Endothelial cell of umbilical vein (primary cell): ENCODE measurements around the gene RHOBTB1. TPM values are rescaled to one million over a fixed set of nuclear protein-coding genes. Genes with fewer than 3 reads are reported as not detected.

Experiments used
- BruUV-seq: library from RNA; stranded (reverse); fragments of 400-500 nt; replicated peaks from 2 replicates; lab custom pipeline; 2021; lab: Mats Ljungman, UMichigan
- CTCF ChIA-PET: fragments of 300-600, 350-600 bp; sonication (Branson Sonifier 250); formaldehyde crosslinking; loops from one replicate; lab custom pipeline; 2021; ENCODE audit warnings: antibody characterized with exemption, inconsistent platforms; lab: Charles Lee
- POLR2A ChIA-PET: fragments of 300-600, 350-600 bp; sonication (Branson Sonifier 250); formaldehyde crosslinking; loops from one replicate; lab custom pipeline; 2021; ENCODE audit warnings: antibody characterized with exemption, inconsistent platforms; lab: Charles Lee
- DNase-seq: peaks from one replicate; pipeline ENCODE4 v3.0.0-alpha.2; 2011; ENCODE audit warnings: low read depth, low spot score
- FAIRE-seq: peaks from 2 replicates; lab custom pipeline; 2011; peaks lifted over from hg19 to GRCh38; lab: Jason Lieb, UNC
- H2AFZ ChIP-seq: 2 replicates; pipeline ENCODE4 v1.6.0; 2012; ENCODE audit warnings: low read depth, low read length, control low read depth, inconsistent platforms
- H3K27ac ChIP-seq: 2 replicates; pipeline ENCODE4 v1.5.1; 2011; ENCODE audit warnings: low read depth, mild to moderate bottlenecking, control low read depth, low read length, moderate library complexity; ENCODE audit not compliant: insufficient read depth
- H3K27me3 ChIP-seq, 2 experiments: 2 replicates each; pipeline versions ENCODE4 v1.6.0 to v1.6.1; 2011; ENCODE audit warnings: low read length in 2 of 2, mixed read lengths in 1 of 2; ENCODE audit not compliant: control insufficient read depth in 2 of 2, insufficient read depth in 2 of 2
- H3K36me3 ChIP-seq, 2 experiments: 2 replicates in 1 of 2; 3 replicates in 1 of 2; pipeline ENCODE4 v1.5.1; 2011; ENCODE audit warnings: low read length in 2 of 2, mild to moderate bottlenecking in 1 of 2, moderate library complexity in 1 of 2; ENCODE audit not compliant: control insufficient read depth in 2 of 2, insufficient read depth in 2 of 2; ENCODE audit errors: extremely low read depth in 1 of 2
- H3K4me1 ChIP-seq: 3 replicates; pipeline ENCODE4 v1.5.1; 2011; ENCODE audit warnings: mild to moderate bottlenecking, low read length; ENCODE audit not compliant: control insufficient read depth, insufficient read depth; ENCODE audit errors: extremely low read depth
- H3K4me2 ChIP-seq: 2 replicates; pipeline ENCODE4 v1.6.1; 2011; ENCODE audit warnings: low read length, control low read depth, mixed read lengths; ENCODE audit not compliant: insufficient read depth
- H3K4me3 ChIP-seq, 3 experiments: fragments of 200-600 bp in 1 of 3; sonication (generic), shearing (Covaris generic) in 1 of 3; replicated peaks in 1 of 3; 2 replicates each; pipeline ENCODE4 v1.5.1; 2011 to 2016; ENCODE audit warnings: control low read depth in 3 of 3, low read length in 3 of 3, mild to moderate bottlenecking in 2 of 3, inconsistent platforms in 1 of 3, low read depth in 1 of 3, moderate library complexity in 1 of 3; ENCODE audit not compliant: insufficient read depth in 1 of 3
- H3K79me2 ChIP-seq: 2 replicates; pipeline ENCODE4 v1.6.0; 2012; ENCODE audit warnings: low read length, inconsistent platforms; ENCODE audit not compliant: control insufficient read depth, insufficient read depth
- H3K9ac ChIP-seq: replicated peaks from 2 replicates; pipeline ENCODE3; 2011; ENCODE audit warnings: low read length, control low read depth; ENCODE audit not compliant: insufficient read depth; ENCODE audit errors: extremely low read depth
- H3K9me1 ChIP-seq: replicated peaks from 3 replicates; pipeline ENCODE4 v1.6.0; 2011; ENCODE audit warnings: mild to moderate bottlenecking, low read length; ENCODE audit not compliant: control insufficient read depth, insufficient read depth; ENCODE audit errors: extremely low read depth
- H3K9me3 ChIP-seq: replicated peaks from 2 replicates; pipeline ENCODE4 v1.5.1; 2012; ENCODE audit warnings: low read length, inconsistent platforms; ENCODE audit not compliant: control insufficient read depth, insufficient read depth
- H4K20me1 ChIP-seq: replicated peaks from 2 replicates; pipeline ENCODE3; 2011; ENCODE audit warnings: mild to moderate bottlenecking, low read length; ENCODE audit not compliant: control insufficient read depth, insufficient read depth; ENCODE audit errors: extremely low read depth
- EZH2 ChIP-seq: IDR thresholded peaks from 2 replicates; pipeline ENCODE4 v1.6.1; 2012; ENCODE audit warnings: borderline replicate concordance, low read depth, mild to moderate bottlenecking, moderate library complexity, low read length, inconsistent platforms; ENCODE audit not compliant: severe bottlenecking
- FOS ChIP-seq: IDR thresholded peaks from 2 replicates; pipeline ENCODE4 v1.6.1; 2011; ENCODE audit warnings: mild to moderate bottlenecking, low read length, moderate library complexity, borderline replicate concordance; ENCODE audit not compliant: insufficient read depth
- GATA2 ChIP-seq: IDR thresholded peaks from 2 replicates; pipeline ENCODE4 v1.7.0; 2011; ENCODE audit warnings: low read depth, mild to moderate bottlenecking, moderate library complexity, mixed read lengths, low read length; ENCODE audit not compliant: insufficient read length, insufficient read depth
- JUN ChIP-seq: IDR thresholded peaks from 2 replicates; pipeline ENCODE4 v1.6.1; 2011; ENCODE audit warnings: borderline replicate concordance, low read depth; ENCODE audit not compliant: insufficient read length, insufficient read depth
- MYC ChIP-seq: IDR thresholded peaks from one replicate; pipeline ENCODE4 v1.6.1; 2011; ENCODE audit warnings: mild to moderate bottlenecking, low read depth, low read length
- POLR2A ChIP-seq: IDR thresholded peaks from 2 replicates; pipeline ENCODE4 v1.6.1; 2012; ENCODE audit warnings: low read depth, mild to moderate bottlenecking, control low read depth, low read length
- POLR2AphosphoS5 ChIP-seq: IDR thresholded peaks from 2 replicates; pipeline ENCODE4 v1.6.1; 2012; ENCODE audit warnings: low read depth, mild to moderate bottlenecking, control low read depth, low read length, moderate library complexity; ENCODE audit not compliant: insufficient read depth
- dilution Hi-C: fragments of 300-500 bp; cut with MboI; formaldehyde crosslinking; loops from one replicate; pipeline ENCODE4 v1.15.0; 2019; ENCODE audit warnings: low sequenced_read_pairs; ENCODE audit not compliant: extremely low pct_ligation_motif_present
- intact Hi-C: fragments of 100-400 bp; cut with micrococcal nuclease; formaldehyde crosslinking; loops from one replicate; pipeline ENCODE4 v1.10.0; 2022
- polyA plus RNA-seq, 4 experiments: library from polyadenylated mRNA; depleted of rRNA in 3 of 4; stranded (reverse) in 3 of 4; unstranded in 1 of 4; fragments of >200 nt; gene quantifications; 2 replicates each; pipeline versions ENCODE4 v1.2.1 to v1.2.3, GENCODE V29; 2011 to 2012; ENCODE audit warnings: missing spikeins in 1 of 4
- total RNA-seq: library from RNA; stranded (reverse); gene quantifications from 2 replicates; pipeline ENCODE4 v1.2.3, GENCODE V29; 2021
- TF ChIP-seq, protein P1 (sequence below), 2 donors: IDR thresholded peaks; 1 replicate in 1 of 2; 2 replicates in 1 of 2; pipeline ENCODE4 v1.5.1; 2011; ENCODE audit warnings: low read length in 2 of 2, mild to moderate bottlenecking in 2 of 2, moderate library complexity in 2 of 2, control low read depth in 1 of 2, inconsistent platforms in 1 of 2, low read depth in 1 of 2; ENCODE audit not compliant: insufficient read depth in 1 of 2; ENCODE audit errors: extremely low read depth in 1 of 2
- TF ChIP-seq, protein P2 (sequence below): IDR thresholded peaks from 2 replicates; pipeline ENCODE4 v1.6.1; 2011; ENCODE audit not compliant: insufficient read depth, insufficient read length

RHOBTB1 gene
- total and polyA plus RNA-seq, 2 donors (not counting 3 experiments of a cell fraction or from before 2014, with no cell fraction given): 21.2 to 31.0 TPM

DNA sequence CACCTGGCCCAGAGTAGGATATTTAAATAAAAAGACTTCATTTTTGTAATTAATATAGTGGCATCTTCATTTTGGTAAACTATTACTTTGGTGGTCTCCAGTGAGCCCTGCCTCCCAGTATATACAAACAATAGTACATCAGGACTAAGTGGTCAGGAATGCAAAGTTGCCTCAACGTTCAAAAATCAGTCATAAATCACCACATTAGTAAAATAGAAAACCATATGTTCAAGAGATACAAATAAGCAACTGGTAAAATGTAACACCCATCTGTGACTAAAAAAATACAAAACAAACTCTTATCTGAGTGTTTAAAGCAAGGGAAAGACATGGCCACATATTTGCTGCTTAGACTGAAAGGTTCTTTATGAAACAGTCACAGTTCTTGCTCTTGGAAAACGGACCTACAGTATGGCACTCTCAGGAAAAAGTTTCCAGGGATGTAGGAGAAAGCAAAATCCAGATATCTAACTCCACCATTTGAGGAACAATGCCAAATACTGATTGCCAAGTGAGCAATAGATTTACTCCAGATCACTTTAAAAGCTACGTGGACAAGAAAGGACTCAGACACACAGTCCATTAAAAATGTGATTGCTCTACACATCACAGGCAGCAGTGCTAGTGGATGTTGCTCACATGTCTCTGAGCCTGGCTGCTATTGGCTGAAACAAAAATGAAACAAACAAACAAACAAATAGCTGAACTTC is 15.1 kb upstream of the RHOBTB1 start:
- Histone ChIP-seq H3K27ac (no peak overlapping the region), H3K9ac (no peak overlapping the region), H3K4me2 (no peak overlapping the region), H3K4me3 (no peak overlapping the region), H3K9me3 (no peaks in the 10 kb centered on the region), H3K4me1 (peaks cover 19% of the 10 kb centered on the region), H2AFZ (no peak overlapping the region), H3K79me2 (no peaks in the 10 kb centered on the region), H3K9me1 (no peaks in the 10 kb centered on the region), H3K27me3 (no peaks in the 10 kb centered on the region), H4K20me1 (no peaks in the 10 kb centered on the region), H3K36me3 (no peaks in the 10 kb centered on the region)
- CTCF ChIA-PET: no interaction called here
- POLR2A ChIA-PET: no interaction called here
- DNase-seq: no peak
- no peak for FAIRE-seq
- TF ChIP-seq MYC (no peak), POLR2AphosphoS5 (no peak), FOS (no peak), GATA2 (no peak), POLR2A (no peak), EZH2 (no peak), JUN (no peak)
- TF ChIP-seq, protein P1, sequence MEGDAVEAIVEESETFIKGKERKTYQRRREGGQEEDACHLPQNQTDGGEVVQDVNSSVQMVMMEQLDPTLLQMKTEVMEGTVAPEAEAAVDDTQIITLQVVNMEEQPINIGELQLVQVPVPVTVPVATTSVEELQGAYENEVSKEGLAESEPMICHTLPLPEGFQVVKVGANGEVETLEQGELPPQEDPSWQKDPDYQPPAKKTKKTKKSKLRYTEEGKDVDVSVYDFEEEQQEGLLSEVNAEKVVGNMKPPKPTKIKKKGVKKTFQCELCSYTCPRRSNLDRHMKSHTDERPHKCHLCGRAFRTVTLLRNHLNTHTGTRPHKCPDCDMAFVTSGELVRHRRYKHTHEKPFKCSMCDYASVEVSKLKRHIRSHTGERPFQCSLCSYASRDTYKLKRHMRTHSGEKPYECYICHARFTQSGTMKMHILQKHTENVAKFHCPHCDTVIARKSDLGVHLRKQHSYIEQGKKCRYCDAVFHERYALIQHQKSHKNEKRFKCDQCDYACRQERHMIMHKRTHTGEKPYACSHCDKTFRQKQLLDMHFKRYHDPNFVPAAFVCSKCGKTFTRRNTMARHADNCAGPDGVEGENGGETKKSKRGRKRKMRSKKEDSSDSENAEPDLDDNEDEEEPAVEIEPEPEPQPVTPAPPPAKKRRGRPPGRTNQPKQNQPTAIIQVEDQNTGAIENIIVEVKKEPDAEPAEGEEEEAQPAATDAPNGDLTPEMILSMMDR (IDR thresholded peaks at IDR 0.05; ENCODE audit: extremely low read depth in 1 of 2, insufficient read depth in 1 of 2, low read depth in 1 of 2, low read length in 2 of 2): no peak
- TF ChIP-seq, protein P2, sequence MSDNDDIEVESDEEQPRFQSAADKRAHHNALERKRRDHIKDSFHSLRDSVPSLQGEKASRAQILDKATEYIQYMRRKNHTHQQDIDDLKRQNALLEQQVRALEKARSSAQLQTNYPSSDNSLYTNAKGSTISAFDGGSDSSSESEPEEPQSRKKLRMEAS: no peak
- intact Hi-C loops (no loop called here), dilution Hi-C loops (no loop called here)
- no TSS peak for BruUV-seq
